ENCODE measurements around the gene DTNB.

The DTNB gene

GRCh38 chr2:25361261-25362048 lies 311.9 kb downstream of the DTNB start:
- no peaks in the 10 kb centered on the region for H3K9me3 Mint-ChIP-seq
- H3K4me1 Mint-ChIP-seq, result peaks cover 25% of the 10 kb centered on the region
- DNase-seq (no peak), ATAC-seq (no peak)
- no peaks in the 10 kb centered on the region for H3K27me3 Mint-ChIP-seq
- H3K36me3 Mint-ChIP-seq (ENCODE audit: low read depth), result no peaks in the 10 kb centered on the region
- peak overlapping the region; percentile 98 for H3K27ac Mint-ChIP-seq
- H3K4me3 Mint-ChIP-seq, result peak overlapping the region; percentile 92

- H3K27me3 Mint-ChIP-seq, result peaks cover 3% of the 10 kb centered on the region
- DNase-seq (no peak), ATAC-seq (no peak)
- no peaks in the 10 kb centered on the region for H3K36me3 Mint-ChIP-seq (ENCODE audit: low read depth)
- no peaks in the 10 kb centered on the region for H3K9me3 Mint-ChIP-seq
- no peak overlapping the region for H3K4me3 Mint-ChIP-seq
- peaks cover 30% of the 10 kb centered on the region for H3K4me1 Mint-ChIP-seq
- H3K27ac Mint-ChIP-seq, result no peak overlapping the region
These were observed 314.5 kb downstream of the DTNB start for GRCh38 chr2:25358836-25359235.

GRCh38 chr2:25358249-25358815 lies 315.0 kb downstream of the DTNB start:
- Mint-ChIP-seq H3K9me3 (no peaks in the 10 kb centered on the region), H3K27me3 (peaks cover 3% of the 10 kb centered on the region), H3K36me3 (ENCODE audit: low read depth) (no peaks in the 10 kb centered on the region), H3K27ac (no peak overlapping the region), H3K4me3 (no peak overlapping the region), H3K4me1 (peaks cover 25% of the 10 kb centered on the region)
- no peak for ATAC-seq
- no peak for DNase-seq

GRCh38 chr2:25356088-25356487 lies 317.3 kb downstream of the DTNB start:
- no peaks in the 10 kb centered on the region for H3K36me3 Mint-ChIP-seq (ENCODE audit: low read depth)
- no peak overlapping the region for H3K27ac Mint-ChIP-seq
- ATAC-seq, result no peak

GRCh38 chr2:25355270-25355669 lies 318.1 kb downstream of the DTNB start:
- Mint-ChIP-seq H3K9me3 (peaks cover 3% of the 10 kb centered on the region), H3K36me3 (ENCODE audit: low read depth) (no peaks in the 10 kb centered on the region), H3K4me3 (no peak overlapping the region), H3K27me3 (peaks cover 3% of the 10 kb centered on the region), H3K27ac (no peak overlapping the region), H3K4me1 (peaks cover 29% of the 10 kb centered on the region)
- ATAC-seq, result no peak
- no peak for DNase-seq

More at GRCh38 chr2:25356088-25356487, 317.3 kb downstream of the DTNB start:
- Mint-ChIP-seq H3K4me1 (peaks cover 23% of the 10 kb centered on the region), H3K9me3 (no peaks in the 10 kb centered on the region), H3K27me3 (peaks cover 3% of the 10 kb centered on the region), H3K4me3 (no peak overlapping the region)
- no peak for DNase-seq

GRCh38 chr2:25354116-25354515 lies 319.3 kb downstream of the DTNB start:
- H3K36me3 Mint-ChIP-seq (ENCODE audit: low read depth), result no peaks in the 10 kb centered on the region
- peaks cover 3% of the 10 kb centered on the region for H3K9me3 Mint-ChIP-seq
- H3K27me3 Mint-ChIP-seq, result peaks cover 3% of the 10 kb centered on the region
- DNase-seq (no peak), ATAC-seq (no peak)
- peaks cover 36% of the 10 kb centered on the region for H3K4me1 Mint-ChIP-seq
- no peak overlapping the region for H3K4me3 Mint-ChIP-seq
- H3K27ac Mint-ChIP-seq, result no peak overlapping the region

- H3K27me3 Mint-ChIP-seq, result no peaks in the 10 kb centered on the region
- DNase-seq, result no peak
- H3K4me1 Mint-ChIP-seq, result peaks cover 64% of the 10 kb centered on the region
- H3K36me3 Mint-ChIP-seq (ENCODE audit: low read depth), result peaks cover 1% of the 10 kb centered on the region
- peaks cover 3% of the 10 kb centered on the region for H3K9me3 Mint-ChIP-seq
- H3K27ac Mint-ChIP-seq, result no peak overlapping the region
- H3K4me3 Mint-ChIP-seq, result no peak overlapping the region
- ATAC-seq, result no peak
These were observed 324.0 kb downstream of the DTNB start for GRCh38 chr2:25349397-25349796.

- no peak for ATAC-seq
- H3K4me1 Mint-ChIP-seq, result peaks cover 63% of the 10 kb centered on the region
- peak overlapping the region; percentile 77 for H3K27ac Mint-ChIP-seq
These were observed 325.5 kb downstream of the DTNB start for GRCh38 chr2:25347846-25348245.

GRCh38 chr2:25347205-25347815 lies 326.1 kb downstream of the DTNB start:
- Mint-ChIP-seq H3K9me3 (peaks cover 3% of the 10 kb centered on the region), H3K27me3 (no peaks in the 10 kb centered on the region), H3K27ac (peak overlapping the region; percentile 77), H3K4me1 (peaks cover 61% of the 10 kb centered on the region), H3K4me3 (peak overlapping the region; percentile 41), H3K36me3 (ENCODE audit: low read depth) (peaks cover 1% of the 10 kb centered on the region)
- DNase-seq, result peak; percentile 66
- ATAC-seq, result peak; percentile 92

More at GRCh38 chr2:25347846-25348245, 325.5 kb downstream of the DTNB start:
- peak overlapping the region; percentile 41 for H3K4me3 Mint-ChIP-seq
- peaks cover 1% of the 10 kb centered on the region for H3K36me3 Mint-ChIP-seq (ENCODE audit: low read depth)
- H3K9me3 Mint-ChIP-seq, result peaks cover 3% of the 10 kb centered on the region
- no peak for DNase-seq
- no peaks in the 10 kb centered on the region for H3K27me3 Mint-ChIP-seq

GRCh38 chr2:25343187-25343825 lies 330.1 kb downstream of the DTNB start:
- H3K27ac Mint-ChIP-seq, result no peak overlapping the region
- no peaks in the 10 kb centered on the region for H3K27me3 Mint-ChIP-seq
- H3K4me1 Mint-ChIP-seq, result peaks cover 58% of the 10 kb centered on the region
- H3K4me3 Mint-ChIP-seq, result peak overlapping the region; percentile 80
- DNase-seq (no peak), ATAC-seq (no peak)
- no peaks in the 10 kb centered on the region for H3K9me3 Mint-ChIP-seq
- H3K36me3 Mint-ChIP-seq (ENCODE audit: low read depth), result peaks cover 1% of the 10 kb centered on the region

GRCh38 chr2:25342372-25343186 lies 330.8 kb downstream of the DTNB start:
- H3K4me1 Mint-ChIP-seq, result peaks cover 58% of the 10 kb centered on the region

GRCh38 chr2:25341753-25342371 lies 331.5 kb downstream of the DTNB start, which contains the start of gene DNMT3A:
Gene DNMT3A, minus strand, starts transcription at chr2:25341925. Its CDS starts 27,941 bp downstream, at chr2:25313984.
- H3K27me3 Mint-ChIP-seq, result no peaks in the 10 kb centered on the region
- H3K4me3 Mint-ChIP-seq, result peak within 1 kb of the TSS; percentile 80
- no peaks in the 10 kb centered on the region for H3K9me3 Mint-ChIP-seq
- H3K27ac Mint-ChIP-seq, result peak within 1 kb of the TSS; percentile 77
- no peaks in the 10 kb centered on the region for H3K36me3 Mint-ChIP-seq (ENCODE audit: low read depth)
- peaks cover 58% of the 10 kb centered on the region for H3K4me1 Mint-ChIP-seq
- DNase-seq (peak; percentile 65), ATAC-seq (peak; percentile 9)

More at GRCh38 chr2:25342372-25343186, 330.8 kb downstream of the DTNB start:
- Mint-ChIP-seq H3K9me3 (no peaks in the 10 kb centered on the region), H3K36me3 (ENCODE audit: low read depth) (peaks cover 1% of the 10 kb centered on the region), H3K27me3 (no peaks in the 10 kb centered on the region), H3K4me3 (peak overlapping the region; percentile 80), H3K27ac (peak overlapping the region; percentile 77)
- DNase-seq (peak; percentile 87), ATAC-seq (peak; percentile 80)

GRCh38 chr2:25341011-25341727 lies 332.2 kb downstream of the DTNB start:
- Mint-ChIP-seq H3K4me3 (no peak overlapping the region), H3K4me1 (peaks cover 62% of the 10 kb centered on the region), H3K9me3 (no peaks in the 10 kb centered on the region), H3K36me3 (ENCODE audit: low read depth) (no peaks in the 10 kb centered on the region), H3K27me3 (no peaks in the 10 kb centered on the region), H3K27ac (no peak overlapping the region)
- DNase-seq, result peak; percentile 36
- ATAC-seq, result peak; percentile 3

All from activated naive CD8-positive, alpha-beta T cell treated with anti-CD3 and anti-CD28 coated beads, Interleukin-2, amount 50 U/mL, for 24 hours (primary cell).